ENCODE results near the gene STK16. TPM values are rescaled to one million over a fixed set of nuclear protein-coding genes. Genes with fewer than 3 reads are reported as not detected.
"Not testable (repeated sequence)": the region's sequence is repeated elsewhere in the genome, so short reads cannot be mapped to it uniquely, and the experiment has no call there.

The STK16 gene
- total RNA-seq, 1 donor from 2014 or later = 31.2 TPM

DNA sequence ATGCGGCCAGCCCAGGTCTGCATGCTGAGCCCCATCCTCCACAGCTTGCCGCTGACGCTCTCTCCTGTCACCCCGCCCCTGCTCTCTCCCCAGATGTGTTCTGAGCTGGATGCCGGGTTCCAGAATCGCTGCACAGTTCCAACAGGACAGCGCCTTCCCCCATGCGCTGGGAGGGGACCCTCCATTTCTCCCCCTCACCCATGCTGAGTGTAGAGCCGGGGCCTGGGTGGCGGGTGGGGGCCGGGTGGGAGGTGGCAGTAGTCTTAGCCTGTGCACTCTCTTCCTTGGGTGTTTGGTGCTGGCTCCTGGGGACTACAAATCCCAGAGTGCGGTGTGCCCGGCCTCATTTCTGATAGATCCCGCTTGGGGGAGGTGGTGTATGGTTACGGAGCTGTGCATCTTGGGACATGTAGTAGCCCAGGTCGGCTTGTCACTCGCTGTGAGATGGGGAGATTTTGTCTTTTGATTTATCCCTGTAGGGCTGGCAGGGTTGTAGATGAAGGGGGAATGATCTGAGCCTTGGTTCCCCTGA, 40.7 kb downstream of the STK16 start:
- peaks cover 5% of the 10 kb centered on the region for H3K4me1 Mint-ChIP-seq

DNA sequence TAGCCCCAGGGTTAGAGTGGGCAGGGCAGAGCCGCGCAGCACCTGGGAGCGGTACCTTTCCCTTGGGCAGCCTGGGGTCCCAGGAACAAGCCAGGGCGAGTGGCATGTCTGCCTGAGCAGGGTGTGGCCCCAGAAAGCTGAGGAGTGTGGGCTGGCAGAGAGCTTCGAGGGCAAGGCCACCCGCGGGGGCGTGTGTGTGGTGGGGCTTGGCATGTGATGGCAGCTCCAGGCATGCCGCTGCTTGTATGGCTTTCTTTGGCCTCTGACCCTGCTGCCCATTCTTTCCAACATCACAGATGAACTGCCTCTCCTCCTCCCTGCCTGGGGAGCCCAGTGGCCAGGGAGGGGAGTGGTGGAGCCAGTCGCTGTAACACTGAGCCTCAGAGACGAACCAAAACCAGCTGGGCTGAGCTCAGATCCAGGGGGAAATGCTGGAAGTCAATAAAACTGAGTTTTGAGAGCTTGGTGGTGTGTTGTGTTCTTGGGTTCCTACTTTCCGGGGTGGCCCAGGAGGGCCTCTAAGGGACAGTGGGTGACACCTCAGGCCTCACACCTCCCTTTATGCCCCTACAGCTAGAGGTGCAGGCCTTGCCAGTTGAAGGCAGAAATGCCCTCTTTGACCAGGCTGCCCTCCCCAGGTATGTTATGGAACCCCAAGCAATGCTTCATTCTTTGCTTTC, 41.3 kb downstream of the STK16 start:
- peaks cover 5% of the 10 kb centered on the region for H3K27me3 Mint-ChIP-seq (ENCODE audit: low read depth)
- H3K4me3 Mint-ChIP-seq = peak overlapping the region; percentile 18
- H3K9me3 Mint-ChIP-seq = no peaks in the 10 kb centered on the region
- no peaks in the 10 kb centered on the region for H3K36me3 Mint-ChIP-seq (ENCODE audit: low read depth)
- peaks cover 5% of the 10 kb centered on the region for H3K4me1 Mint-ChIP-seq
- no peak overlapping the region for H3K27ac Mint-ChIP-seq (ENCODE audit: unreplicated experiment)
- TF ChIP-seq, protein P1, sequence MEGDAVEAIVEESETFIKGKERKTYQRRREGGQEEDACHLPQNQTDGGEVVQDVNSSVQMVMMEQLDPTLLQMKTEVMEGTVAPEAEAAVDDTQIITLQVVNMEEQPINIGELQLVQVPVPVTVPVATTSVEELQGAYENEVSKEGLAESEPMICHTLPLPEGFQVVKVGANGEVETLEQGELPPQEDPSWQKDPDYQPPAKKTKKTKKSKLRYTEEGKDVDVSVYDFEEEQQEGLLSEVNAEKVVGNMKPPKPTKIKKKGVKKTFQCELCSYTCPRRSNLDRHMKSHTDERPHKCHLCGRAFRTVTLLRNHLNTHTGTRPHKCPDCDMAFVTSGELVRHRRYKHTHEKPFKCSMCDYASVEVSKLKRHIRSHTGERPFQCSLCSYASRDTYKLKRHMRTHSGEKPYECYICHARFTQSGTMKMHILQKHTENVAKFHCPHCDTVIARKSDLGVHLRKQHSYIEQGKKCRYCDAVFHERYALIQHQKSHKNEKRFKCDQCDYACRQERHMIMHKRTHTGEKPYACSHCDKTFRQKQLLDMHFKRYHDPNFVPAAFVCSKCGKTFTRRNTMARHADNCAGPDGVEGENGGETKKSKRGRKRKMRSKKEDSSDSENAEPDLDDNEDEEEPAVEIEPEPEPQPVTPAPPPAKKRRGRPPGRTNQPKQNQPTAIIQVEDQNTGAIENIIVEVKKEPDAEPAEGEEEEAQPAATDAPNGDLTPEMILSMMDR (conservative IDR thresholded peaks at IDR 0.05) = no peak
- DNase-seq (ENCODE audit: low read depth, low spot score) = no peak

More for the DNA sequence above, 40.7 kb downstream of the STK16 start:
- TF ChIP-seq, protein P1 (conservative IDR thresholded peaks at IDR 0.05) = no peak
- H3K36me3 Mint-ChIP-seq (ENCODE audit: low read depth) = no peaks in the 10 kb centered on the region
- H3K9me3 Mint-ChIP-seq = no peaks in the 10 kb centered on the region
- H3K4me3 Mint-ChIP-seq = peak overlapping the region; percentile 18
- no peak for DNase-seq (ENCODE audit: low read depth, low spot score)
- no peak overlapping the region for H3K27ac Mint-ChIP-seq (ENCODE audit: unreplicated experiment)
- H3K27me3 Mint-ChIP-seq (ENCODE audit: low read depth) = peaks cover 2% of the 10 kb centered on the region

DNA sequence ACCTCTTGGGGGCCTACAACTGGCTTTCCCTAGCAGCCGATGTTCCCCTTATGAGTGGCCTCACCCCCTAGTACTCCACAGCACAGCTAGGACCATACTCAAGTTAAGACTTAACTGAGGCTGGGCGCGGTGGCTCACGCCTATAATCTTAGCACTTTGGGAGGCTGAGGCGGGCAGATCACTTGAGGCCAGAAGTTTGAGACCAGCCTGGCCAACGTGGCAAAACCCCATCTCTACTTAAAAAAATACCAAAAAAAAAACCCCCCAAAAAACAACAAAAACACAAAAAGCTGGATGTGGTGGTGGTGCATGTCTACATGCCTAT, 41.8 kb downstream of the STK16 start:
- not testable (repeated sequence) for H3K4me3 Mint-ChIP-seq; DNase-seq (ENCODE audit: low read depth, low spot score); H3K27me3 Mint-ChIP-seq (ENCODE audit: low read depth); H3K27ac Mint-ChIP-seq (ENCODE audit: unreplicated experiment); H3K36me3 Mint-ChIP-seq (ENCODE audit: low read depth); H3K9me3 Mint-ChIP-seq; H3K4me1 Mint-ChIP-seq

DNA sequence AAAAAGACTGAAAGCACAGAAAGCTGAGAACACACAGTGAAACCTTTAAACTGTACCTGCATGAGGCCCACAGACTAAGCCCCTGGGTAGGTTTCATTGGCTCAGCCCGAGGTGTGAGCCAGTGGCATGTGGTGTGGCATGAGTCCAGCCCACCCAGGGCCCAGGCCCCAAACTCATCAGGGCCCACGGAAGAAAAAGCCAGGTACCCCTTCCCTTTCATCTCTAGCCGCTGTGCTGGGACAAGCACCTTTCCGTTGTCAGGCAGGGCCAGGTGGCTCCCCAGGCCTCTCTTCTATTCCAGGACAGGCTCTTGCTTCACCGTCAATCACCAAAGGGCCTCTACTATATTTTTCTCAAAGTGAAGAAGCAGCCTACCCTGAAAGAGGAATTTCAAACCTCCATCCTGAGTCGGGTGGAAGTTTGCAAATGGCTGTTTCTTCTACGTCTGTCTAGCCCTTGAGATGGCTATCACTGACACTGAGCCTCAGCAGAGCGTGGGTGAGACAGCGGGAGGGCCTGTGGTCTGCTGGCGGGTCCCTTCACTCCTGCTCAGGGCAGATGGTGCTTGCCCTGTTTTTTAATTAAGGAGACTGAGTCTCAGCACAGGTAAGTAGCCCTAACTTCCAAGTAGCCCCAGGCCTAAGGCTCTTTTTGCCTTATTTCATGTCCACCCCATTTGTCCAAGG, 42.4 kb downstream of the STK16 start:
- no peak for DNase-seq (ENCODE audit: low read depth, low spot score)
- Mint-ChIP-seq H3K9me3 (no peaks in the 10 kb centered on the region), H3K27me3 (ENCODE audit: low read depth) (peaks cover 11% of the 10 kb centered on the region), H3K36me3 (ENCODE audit: low read depth) (no peaks in the 10 kb centered on the region), H3K27ac (ENCODE audit: unreplicated experiment) (no peak overlapping the region), H3K4me1 (peaks cover 5% of the 10 kb centered on the region), H3K4me3 (no peak overlapping the region)
- TF ChIP-seq, protein P1 (conservative IDR thresholded peaks at IDR 0.05) = no peak

DNA sequence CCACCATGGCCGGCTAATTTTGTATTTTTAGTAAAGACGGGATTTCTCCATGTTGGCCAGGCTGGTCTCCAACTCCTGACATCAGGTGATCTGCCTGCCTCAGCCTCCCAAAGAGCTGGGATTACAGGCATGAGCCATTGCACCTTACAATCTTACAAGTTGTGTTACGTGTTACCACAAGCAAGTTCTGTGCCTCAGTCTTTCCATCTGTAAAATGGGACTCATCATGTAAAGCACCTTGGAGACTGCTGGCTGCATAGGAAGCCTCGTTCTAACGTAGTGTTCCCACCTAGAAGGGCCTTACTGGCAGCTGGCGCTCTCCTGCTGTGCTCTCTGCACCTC, 43.9 kb downstream of the STK16 start:
- TF ChIP-seq, protein P1 (conservative IDR thresholded peaks at IDR 0.05) = no peak
- Mint-ChIP-seq H3K27ac (ENCODE audit: unreplicated experiment) (no peak overlapping the region), H3K4me1 (peaks cover 7% of the 10 kb centered on the region), H3K27me3 (ENCODE audit: low read depth) (peaks cover 11% of the 10 kb centered on the region), H3K36me3 (ENCODE audit: low read depth) (no peaks in the 10 kb centered on the region), H3K9me3 (no peaks in the 10 kb centered on the region), H3K4me3 (no peak overlapping the region)
- no peak for DNase-seq (ENCODE audit: low read depth, low spot score)

Data from neural crest cell (in vitro differentiated cells).